ENCODE data around the gene THEM5.
A peak's percentile ranks its signal among the peaks of the same experiment; 100 is the strongest.

THEM5 gene

GRCh38 chr1:151822404-151822803, 31.1 kb downstream of the THEM5 start:
- peak in 1 of 4 experiments; percentile 57 for DNase-seq (ENCODE audit: low read depth in 4 of 4, low spot score in 1 of 4)

GRCh38 chr1:151820940-151821339, 32.6 kb downstream of the THEM5 start:
- no peak for DNase-seq (ENCODE audit: low read depth in 4 of 4, low spot score in 1 of 4)

GRCh38 chr1:151819976-151820623, 33.4 kb downstream of the THEM5 start:
- DNase-seq (ENCODE audit: low read depth in 4 of 4, low spot score in 1 of 4), result no peak

- DNase-seq (ENCODE audit: low read depth in 4 of 4, low spot score in 1 of 4), result no peak
These were observed 34.2 kb downstream of the THEM5 start for GRCh38 chr1:151819227-151819835.

GRCh38 chr1:151817353-151817730, 36.2 kb downstream of the THEM5 start:
- no peak for DNase-seq (ENCODE audit: low read depth in 4 of 4, low spot score in 1 of 4)

- no peak for DNase-seq (ENCODE audit: low read depth in 4 of 4, low spot score in 1 of 4)
These were observed 36.8 kb downstream of the THEM5 start for GRCh38 chr1:151816548-151817352.

- no peak for DNase-seq (ENCODE audit: low read depth in 4 of 4, low spot score in 1 of 4)
These were observed 37.7 kb downstream of the THEM5 start for GRCh38 chr1:151815716-151816327.

GRCh38 chr1:151814971-151815545, 38.5 kb downstream of the THEM5 start:
- DNase-seq (ENCODE audit: low read depth in 4 of 4, low spot score in 1 of 4), result no peak

GRCh38 chr1:151814426-151814825, 39.1 kb downstream of the THEM5 start:
- no peak for DNase-seq (ENCODE audit: low read depth in 4 of 4, low spot score in 1 of 4)

- DNase-seq (ENCODE audit: low read depth in 4 of 4, low spot score in 1 of 4), result no peak
These were observed 40.1 kb downstream of the THEM5 start for GRCh38 chr1:151813271-151813977.

- no peak for DNase-seq (ENCODE audit: low read depth in 4 of 4, low spot score in 1 of 4)
These were observed 42.3 kb downstream of the THEM5 start for GRCh38 chr1:151811181-151811580.

- no peak for DNase-seq (ENCODE audit: low read depth in 4 of 4, low spot score in 1 of 4)
These were observed 43.4 kb downstream of the THEM5 start for GRCh38 chr1:151809985-151810556.

GRCh38 chr1:151809290-151809984, 44.1 kb downstream of the THEM5 start:
- DNase-seq (ENCODE audit: low read depth in 4 of 4, low spot score in 1 of 4), result no peak

GRCh38 chr1:151807766-151808165, 45.7 kb downstream of the THEM5 start:
- no peak for DNase-seq (ENCODE audit: low read depth in 4 of 4, low spot score in 1 of 4)

- DNase-seq (ENCODE audit: low read depth in 4 of 4, low spot score in 1 of 4), result no peak
These were observed 46.4 kb downstream of the THEM5 start for GRCh38 chr1:151807131-151807530.

GRCh38 chr1:151806170-151806569, 47.3 kb downstream of the THEM5 start:
- no peak for DNase-seq (ENCODE audit: low read depth in 4 of 4, low spot score in 1 of 4)

- DNase-seq (ENCODE audit: low read depth in 4 of 4, low spot score in 1 of 4), result no peak
These were observed 48.3 kb downstream of the THEM5 start, which contains the start of gene LINGO4 for GRCh38 chr1:151805066-151805820. Gene LINGO4, minus strand, starts transcription at chr1:151805419. Its CDS starts 2,715 bp downstream, at chr1:151802704.

- DNase-seq (ENCODE audit: low read depth in 4 of 4, low spot score in 1 of 4), result no peak
These were observed 49.6 kb downstream of the THEM5 start for GRCh38 chr1:151803915-151804314.

GRCh38 chr1:151803164-151803563, 50.3 kb downstream of the THEM5 start:
- no peak for DNase-seq (ENCODE audit: low read depth in 4 of 4, low spot score in 1 of 4)

Measured in stimulated activated CD4-positive, alpha-beta T cell treated with anti-CD3 and anti-CD28 coated beads, Interleukin-1b, Interleukin-23, amount 100 ng/mL, for 24 hours (primary cell).